Measurements from ENCODE around the gene TFCP2L1.

Gene TFCP2L1

GRCh38 chr2:121191191-121192170 is 93.5 kb downstream of the TFCP2L1 start:
- no peak for DNase-seq

DNA sequence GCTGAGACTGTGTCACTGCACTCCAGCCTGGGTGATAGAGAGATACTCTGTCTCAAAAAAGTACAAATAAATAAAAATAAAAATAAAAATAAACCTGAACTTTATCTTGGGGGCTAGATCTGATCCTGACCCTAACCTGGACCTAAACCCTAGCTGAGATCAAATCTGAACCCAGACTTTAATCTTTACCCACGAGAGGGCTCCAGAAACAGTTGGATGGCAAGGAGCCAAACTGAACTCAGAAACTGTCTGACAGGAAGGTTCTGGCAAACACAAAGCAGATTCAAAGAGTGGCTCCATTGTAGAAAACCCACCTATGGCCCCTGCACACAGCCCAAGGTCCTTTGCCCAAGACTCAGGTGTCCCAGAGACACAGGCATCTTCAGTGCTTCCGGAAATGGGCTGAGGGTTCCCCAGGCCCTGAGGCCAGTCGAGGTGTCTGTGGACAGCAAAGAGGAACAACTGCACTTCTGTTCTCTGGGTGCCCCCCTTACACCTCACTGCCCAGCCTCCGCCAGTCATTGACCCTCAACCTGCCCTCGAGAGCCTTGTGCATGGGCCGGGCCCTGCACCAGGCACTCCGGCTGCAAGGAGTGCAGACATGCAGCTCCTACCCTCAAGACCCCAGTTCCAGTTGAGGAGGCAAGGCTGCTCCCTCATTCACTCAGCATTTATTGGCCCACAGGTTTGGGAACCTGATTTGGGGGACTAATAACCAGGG is 95.2 kb downstream of the TFCP2L1 start:
- peak in 1 of 2 donors; percentile 5 for DNase-seq

DNA sequence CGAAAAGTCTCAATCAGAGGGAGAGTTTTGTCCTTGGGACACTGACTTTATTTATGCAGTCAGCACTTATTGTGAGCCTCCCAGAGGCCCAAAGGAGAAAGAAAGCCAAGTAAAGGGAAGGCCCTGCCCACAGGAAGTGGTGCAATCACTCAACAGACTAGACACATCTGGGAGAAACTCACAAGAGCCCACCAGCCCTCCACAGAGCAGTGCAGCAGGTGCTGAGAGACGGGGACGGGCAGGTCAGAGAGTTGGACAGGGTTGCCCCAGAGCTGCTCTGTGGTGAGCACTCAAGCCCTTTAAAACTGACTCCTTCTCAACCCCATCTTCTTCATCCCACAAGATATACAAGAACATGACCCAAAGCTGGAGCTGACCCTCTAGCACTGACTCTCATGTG is 96.0 kb downstream of the TFCP2L1 start:
- peak; percentile 28 to 42 for DNase-seq

GRCh38 chr2:121187982-121188411 is 97.0 kb downstream of the TFCP2L1 start:
- no peak for DNase-seq

DNA sequence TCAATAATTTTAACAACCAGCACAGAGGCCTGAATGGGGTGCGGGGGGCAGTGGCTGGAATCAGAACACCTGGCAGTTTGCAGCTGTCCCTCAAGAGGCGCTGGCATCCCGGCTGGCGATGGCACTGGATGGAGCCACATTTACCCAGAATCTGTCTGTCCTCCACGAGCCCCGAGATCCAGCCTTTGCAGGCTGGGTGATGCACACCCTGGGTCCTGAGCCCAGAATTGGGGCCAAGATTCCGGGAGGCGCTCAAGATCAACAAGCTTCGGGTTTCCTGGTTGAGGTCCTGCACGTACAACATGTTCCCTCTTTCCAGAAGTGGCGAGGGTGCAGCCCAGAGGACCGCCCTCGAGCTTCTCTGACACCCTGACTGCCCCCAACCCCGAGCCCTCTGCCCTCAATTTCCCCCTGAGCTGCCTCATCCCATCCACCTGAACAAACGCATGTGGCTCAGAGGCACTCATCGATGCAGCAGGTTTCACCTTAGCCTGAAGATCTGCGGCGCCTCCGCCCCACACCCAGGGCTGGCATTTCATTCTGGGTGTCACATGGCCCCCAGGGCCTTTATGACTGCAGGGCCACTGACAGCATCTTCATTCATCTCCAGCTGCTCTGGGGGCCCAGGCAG is 97.5 kb downstream of the TFCP2L1 start:
- DNase-seq: no peak

- no peak for DNase-seq
Observed at GRCh38 chr2:121186261-121186660, 98.7 kb downstream of the TFCP2L1 start.

DNA sequence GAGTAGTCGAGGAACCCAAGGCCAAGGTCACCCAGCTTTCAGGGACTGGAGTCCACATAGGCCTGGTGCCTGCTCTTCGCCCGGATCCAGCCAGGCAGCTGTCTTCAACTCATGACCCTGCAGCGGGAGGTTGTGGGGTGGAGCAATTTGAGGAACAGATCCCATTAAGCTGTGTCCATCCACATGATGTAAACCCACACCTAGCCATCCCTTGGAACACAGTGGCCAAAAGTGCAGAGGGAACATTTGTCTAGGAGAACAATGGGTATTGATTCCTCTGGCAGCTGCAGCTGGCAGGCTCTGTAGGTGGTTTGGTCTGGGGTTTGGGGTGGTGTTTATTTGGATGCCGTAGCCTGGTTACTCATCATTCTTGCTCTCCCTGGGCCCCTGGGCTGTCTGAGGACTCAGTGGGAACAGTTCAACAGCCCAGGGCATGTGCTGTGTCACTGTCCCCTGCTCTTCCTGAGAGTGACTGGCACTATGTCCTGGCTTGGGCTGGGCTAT is 99.4 kb downstream of the TFCP2L1 start:
- DNase-seq: no peak

DNA sequence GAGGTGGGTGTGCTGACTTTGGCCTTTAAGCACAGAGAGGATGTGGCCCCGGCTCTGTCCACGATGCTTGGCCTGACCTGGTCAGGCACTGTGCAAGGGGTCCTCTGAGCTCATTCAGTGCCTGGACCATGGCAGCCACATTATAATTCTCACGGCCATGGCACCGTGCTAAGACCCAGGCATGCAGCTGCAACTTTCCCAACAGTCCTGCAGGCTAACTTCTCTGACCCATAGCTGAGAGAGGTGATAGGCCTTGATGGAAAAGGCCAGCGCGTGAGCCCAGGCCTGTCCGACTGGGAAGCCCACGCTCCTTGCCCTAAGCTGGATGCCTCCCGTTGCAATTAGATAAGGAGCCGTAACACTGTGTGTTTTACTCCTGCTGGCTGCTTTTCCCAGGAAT is 99.9 kb downstream of the TFCP2L1 start:
- DNase-seq: no peak

GRCh38 chr2:121184248-121184862 is 100.6 kb downstream of the TFCP2L1 start:
- no peak for DNase-seq

DNA sequence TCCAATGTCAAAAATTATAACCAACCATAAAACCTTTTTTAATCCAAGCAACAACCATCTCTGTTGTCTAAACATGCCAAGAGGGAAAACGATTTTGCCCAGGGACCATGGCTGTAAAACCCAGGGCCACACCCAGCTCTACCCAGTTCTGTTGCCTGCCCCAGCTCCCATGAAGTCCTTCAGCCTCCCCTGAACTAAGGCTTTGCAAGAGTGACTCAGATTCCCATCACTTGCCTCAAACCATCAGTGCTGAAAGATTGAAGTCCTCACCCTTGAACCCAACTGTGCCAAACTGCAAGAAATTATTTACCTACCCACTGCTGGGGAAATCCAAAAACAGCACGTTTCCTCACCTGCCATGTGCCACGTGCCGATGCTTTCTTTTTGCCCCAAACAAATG is 102.5 kb downstream of the TFCP2L1 start:
- no peak for DNase-seq

DNA sequence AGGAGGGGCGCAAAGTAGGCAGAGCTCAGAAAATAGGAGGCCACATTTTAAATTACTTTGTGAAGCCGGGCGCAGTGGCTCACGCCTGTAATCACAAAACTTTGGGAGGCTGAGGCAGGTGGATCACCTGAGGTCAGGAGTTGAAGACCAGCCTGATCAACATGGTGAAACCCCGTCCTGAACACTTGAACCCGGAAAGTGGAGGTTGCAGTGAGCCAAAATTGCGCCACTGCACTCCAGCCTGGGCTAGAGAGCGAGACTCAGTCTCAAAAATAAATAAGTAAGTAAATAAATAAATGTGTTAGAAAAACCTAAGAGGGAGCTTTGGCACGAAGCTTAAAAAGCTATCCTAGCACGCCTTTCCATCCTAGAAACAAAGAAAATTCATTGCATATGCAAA is 105.5 kb downstream of the TFCP2L1 start:
- no peak for DNase-seq

GRCh38 chr2:121178730-121179129 is 106.3 kb downstream of the TFCP2L1 start:
- DNase-seq: no peak

DNA sequence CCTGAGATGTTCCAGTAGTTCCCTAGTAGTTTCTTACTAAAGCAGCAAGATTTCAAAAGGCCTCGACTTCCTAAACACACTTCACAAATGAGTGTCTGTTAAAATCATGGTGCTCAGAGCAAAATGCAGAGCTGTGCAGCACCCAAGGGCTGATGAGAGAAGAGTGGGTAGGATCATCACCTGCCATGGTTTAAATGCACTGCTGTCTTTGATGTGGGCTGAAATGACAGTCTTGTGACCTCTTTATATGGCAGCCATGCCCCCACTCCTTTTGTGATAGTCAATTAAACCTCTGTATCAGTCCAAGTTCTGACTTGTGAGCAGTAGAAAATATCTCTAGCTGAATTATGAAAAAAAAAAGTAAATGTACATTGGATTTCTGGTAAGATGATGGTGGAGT is 107.1 kb downstream of the TFCP2L1 start:
- DNase-seq: no peak

DNA sequence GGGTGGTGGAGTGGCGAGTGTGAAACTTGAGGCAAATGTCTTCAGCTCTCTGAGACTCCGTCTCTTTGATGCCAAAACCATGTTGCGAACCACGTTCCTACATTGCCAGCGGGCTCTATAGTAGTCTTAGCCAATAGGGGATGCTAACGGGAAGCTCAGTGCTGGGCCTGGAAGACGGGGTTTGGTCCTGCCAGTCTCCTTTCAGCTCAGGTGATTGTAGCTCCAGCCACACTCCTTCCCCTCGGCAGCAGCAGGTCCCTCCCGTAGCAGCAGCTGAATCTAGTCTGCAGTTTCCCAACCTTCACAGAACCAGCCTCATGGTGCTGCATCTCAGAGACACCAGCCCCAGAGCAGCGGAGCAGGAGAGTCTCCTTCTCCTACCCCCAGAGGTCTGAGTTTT is 109.7 kb downstream of the TFCP2L1 start:
- no peak for DNase-seq

GRCh38 chr2:121173806-121174205 is 111.2 kb downstream of the TFCP2L1 start:
- DNase-seq: no peak

DNA sequence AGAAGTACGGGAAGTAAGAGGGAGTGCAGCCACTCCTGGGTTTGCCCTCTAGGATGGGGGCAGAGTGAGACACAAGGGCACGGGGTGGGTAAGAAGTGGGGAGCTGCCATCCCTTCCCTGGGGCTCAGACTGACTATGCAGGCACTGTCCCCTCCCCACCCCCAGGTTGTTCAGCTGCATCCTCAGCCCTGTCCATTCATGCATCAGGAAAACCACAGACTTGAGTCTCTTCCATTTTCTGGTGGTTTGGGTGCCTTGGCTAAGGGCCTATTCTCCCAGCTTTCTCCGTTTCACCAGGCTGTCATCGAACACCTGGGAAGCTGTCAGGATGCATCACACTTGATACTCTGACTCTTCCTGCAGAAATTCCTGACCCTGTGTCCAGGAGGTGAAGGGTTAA is 111.9 kb downstream of the TFCP2L1 start:
- DNase-seq: no peak

GRCh38 chr2:121172456-121172855 is 112.5 kb downstream of the TFCP2L1 start:
- no peak for DNase-seq

DNA sequence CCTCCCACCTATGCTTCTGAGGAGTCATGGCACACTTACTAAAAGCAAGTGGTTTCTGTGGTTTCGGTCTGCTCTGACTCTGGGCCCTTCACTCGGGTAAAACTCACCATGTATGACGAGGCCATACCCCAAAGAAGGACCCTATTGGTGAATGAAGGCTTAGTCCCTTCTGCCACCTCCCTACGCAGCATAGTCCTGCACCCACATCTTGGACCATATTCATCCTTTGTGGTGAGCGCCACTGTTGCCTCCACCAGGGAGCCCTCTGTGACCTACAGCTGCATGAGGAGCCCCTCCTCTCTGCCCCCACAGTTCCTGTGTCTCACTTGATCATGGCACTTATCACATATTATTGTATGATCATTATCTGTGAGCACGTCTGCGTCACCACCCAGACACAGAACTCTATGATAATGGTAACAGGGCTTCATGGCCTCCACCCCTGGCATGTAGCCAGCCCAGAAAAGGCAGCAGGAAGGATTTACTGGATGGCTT is 113.3 kb downstream of the TFCP2L1 start:
- no peak for DNase-seq

DNA sequence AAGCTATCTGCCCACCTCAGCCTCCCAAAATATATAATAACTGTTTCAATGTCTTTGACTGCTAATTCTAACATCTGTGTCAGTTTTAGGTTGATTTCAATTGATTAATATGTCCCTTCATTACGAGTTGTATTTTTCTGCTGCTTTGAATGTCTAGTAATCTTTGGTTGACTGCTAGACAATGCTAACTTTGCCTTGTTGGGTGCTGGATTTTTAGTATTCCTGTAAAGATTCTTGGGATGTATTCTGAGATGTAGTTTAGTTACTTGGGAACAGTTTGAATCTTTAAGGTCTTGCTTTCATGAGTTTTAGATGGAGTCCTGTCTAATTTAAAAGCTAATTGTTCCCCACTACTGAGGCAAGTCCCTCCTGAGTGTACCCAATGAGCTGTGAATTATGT is 114.4 kb downstream of the TFCP2L1 start:
- no peak for DNase-seq

DNA sequence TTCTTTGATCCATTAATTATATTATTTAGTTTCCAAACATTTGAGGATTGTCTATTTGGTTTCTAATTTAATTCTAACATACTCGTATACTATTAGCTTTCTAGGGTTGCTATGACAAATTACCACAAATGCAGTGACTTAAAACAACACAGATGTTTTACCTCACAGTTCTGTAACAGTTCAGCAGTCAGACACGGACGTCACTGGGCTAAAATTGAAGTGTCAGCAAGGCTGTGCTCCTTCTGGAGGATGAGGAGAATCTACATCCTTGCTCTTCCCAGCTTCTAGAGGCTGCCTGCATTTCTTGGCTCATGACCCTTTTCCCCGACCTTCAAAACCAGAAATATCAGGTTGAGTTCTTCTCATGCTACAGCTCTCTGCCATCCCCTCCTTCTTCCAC is 117.6 kb downstream of the TFCP2L1 start:
- DNase-seq: no peak
